ENCODE results near the gene RPL37A. TPM values are rescaled to one million over a fixed set of nuclear protein-coding genes. Genes with fewer than 3 reads are reported as not detected.
A peak's percentile ranks its signal among the peaks of the same experiment; 100 is the strongest.
"Not testable (repeated sequence)": the region's sequence is repeated elsewhere in the genome, so short reads cannot be mapped to it uniquely, and the experiment has no call there.

The RPL37A gene
- total RNA-seq, 2 experiments from 2014 or later = 2,149 to 2,170 TPM

- ChIA-PET CTCF (interaction anchor here (0.6 to 1.8 kb wide), 3 partner anchors 11 to 192 kb away, joined by 3 to 6 read pairs (median 4); no protein-coding TSS in a partner anchor), POLR2A (interaction anchor here (1.0 to 1.5 kb wide), 3 partner anchors 10 to 94 kb away, joined by 3 to 4 read pairs (median 4); no protein-coding TSS in a partner anchor)
- DNase-seq = no peak
- Mint-ChIP-seq H3K27ac (no peak overlapping the region), H3K4me1 (peaks cover 24% of the 10 kb centered on the region), H3K9me3 (no peaks in the 10 kb centered on the region), H3K36me3 (ENCODE audit: low read depth) (peaks cover 43% of the 10 kb centered on the region), H3K4me3 (no peak overlapping the region), H3K27me3 (no peaks in the 10 kb centered on the region)
These were observed 8.8 kb downstream of the RPL37A start for GRCh38 chr2:216507220-216508160.

- Mint-ChIP-seq H3K9me3 (no peaks in the 10 kb centered on the region), H3K36me3 (ENCODE audit: low read depth) (peaks cover 35% of the 10 kb centered on the region), H3K27ac (no peak overlapping the region), H3K27me3 (no peaks in the 10 kb centered on the region), H3K4me3 (no peak overlapping the region), H3K4me1 (peaks cover 16% of the 10 kb centered on the region)
- CTCF ChIA-PET = interaction anchor here (1.5 to 1.6 kb wide), 2 partner anchors 10 to 159 kb away, joined by 3 to 4 read pairs; no protein-coding TSS in a partner anchor
- DNase-seq = no peak
- POLR2A ChIA-PET = interaction anchor here (1.0 to 2.5 kb wide), 4 partner anchors 10 to 503 kb away, joined by 3 to 11 read pairs (median 4); no protein-coding TSS in a partner anchor
These were observed 9.6 kb downstream of the RPL37A start for GRCh38 chr2:216508229-216508628.

GRCh38 chr2:216516730-216517350 is 18.2 kb downstream of the RPL37A start:
- no peak for DNase-seq
- H3K36me3 Mint-ChIP-seq (ENCODE audit: low read depth) = no peaks in the 10 kb centered on the region
- no peaks in the 10 kb centered on the region for H3K27me3 Mint-ChIP-seq
- no peak overlapping the region for H3K27ac Mint-ChIP-seq
- no peak overlapping the region for H3K4me3 Mint-ChIP-seq
- POLR2A ChIA-PET = no interaction called here
- CTCF ChIA-PET = interaction anchor here (1.1 to 7.5 kb wide), 5 partner anchors 18 to 151 kb away, joined by 3 to 99 read pairs (median 9); partner anchors contain the start of genes RPL37A and SMARCAL1
- no peaks in the 10 kb centered on the region for H3K9me3 Mint-ChIP-seq
- H3K4me1 Mint-ChIP-seq = no peaks in the 10 kb centered on the region

- no peaks in the 10 kb centered on the region for H3K36me3 Mint-ChIP-seq (ENCODE audit: low read depth)
- no peak overlapping the region for H3K4me3 Mint-ChIP-seq
- no peaks in the 10 kb centered on the region for H3K27me3 Mint-ChIP-seq
- ChIA-PET CTCF (interaction anchor here (0.5 to 7.5 kb wide), 13 partner anchors 9 to 176 kb away, joined by 3 to 99 read pairs (median 4); partner anchors contain the start of genes RPL37A and SMARCAL1), POLR2A (no interaction called here)
- no peak overlapping the region for H3K27ac Mint-ChIP-seq
- no peak for DNase-seq
- H3K9me3 Mint-ChIP-seq = no peaks in the 10 kb centered on the region
- H3K4me1 Mint-ChIP-seq = no peaks in the 10 kb centered on the region
These were observed 19.0 kb downstream of the RPL37A start for GRCh38 chr2:216517447-216518225.

- CTCF ChIA-PET = interaction anchor here (0.7 to 7.5 kb wide), 14 partner anchors 8 to 171 kb away, joined by 3 to 99 read pairs (median 3); no protein-coding TSS in a partner anchor
These were observed 20.0 kb downstream of the RPL37A start for GRCh38 chr2:216518566-216519119.

GRCh38 chr2:216519154-216519762 is 20.6 kb downstream of the RPL37A start:
- Mint-ChIP-seq H3K4me3 (no peak overlapping the region), H3K9me3 (no peaks in the 10 kb centered on the region), H3K36me3 (ENCODE audit: low read depth) (no peaks in the 10 kb centered on the region), H3K27ac (no peak overlapping the region), H3K4me1 (no peaks in the 10 kb centered on the region), H3K27me3 (no peaks in the 10 kb centered on the region)
- POLR2A ChIA-PET = interaction anchor here (1.2 kb wide), 1 partner anchor 148 kb away, joined by 3 read pairs; no protein-coding TSS in a partner anchor
- CTCF ChIA-PET = interaction anchor here (0.6 to 7.5 kb wide), 13 partner anchors 9 to 222 kb away, joined by 3 to 99 read pairs (median 4); partner anchors contain the start of gene RPL37A
- peak; percentile 50 for DNase-seq

More at GRCh38 chr2:216518566-216519119, 20.0 kb downstream of the RPL37A start:
- H3K36me3 Mint-ChIP-seq (ENCODE audit: low read depth); DNase-seq; H3K27me3 Mint-ChIP-seq; H3K9me3 Mint-ChIP-seq; POLR2A ChIA-PET; H3K27ac Mint-ChIP-seq; H3K4me3 Mint-ChIP-seq; H3K4me1 Mint-ChIP-seq: not testable (repeated sequence)

- H3K4me3 Mint-ChIP-seq = no peak overlapping the region
- H3K4me1 Mint-ChIP-seq = no peaks in the 10 kb centered on the region
- DNase-seq = no peak
- no peaks in the 10 kb centered on the region for H3K36me3 Mint-ChIP-seq (ENCODE audit: low read depth)
- ChIA-PET CTCF (interaction anchor here (0.6 to 7.5 kb wide), 6 partner anchors 11 to 173 kb away, joined by 3 to 99 read pairs (median 6); no protein-coding TSS in a partner anchor), POLR2A (interaction anchor here (1.2 kb wide), 1 partner anchor 147 kb away, joined by 3 read pairs; no protein-coding TSS in a partner anchor)
- H3K27ac Mint-ChIP-seq = no peak overlapping the region
- no peaks in the 10 kb centered on the region for H3K9me3 Mint-ChIP-seq
- no peaks in the 10 kb centered on the region for H3K27me3 Mint-ChIP-seq
These were observed 21.5 kb downstream of the RPL37A start for GRCh38 chr2:216520112-216520511.

- Mint-ChIP-seq H3K27ac (no peak overlapping the region), H3K4me3 (no peak overlapping the region), H3K9me3 (no peaks in the 10 kb centered on the region), H3K36me3 (ENCODE audit: low read depth) (no peaks in the 10 kb centered on the region), H3K4me1 (no peaks in the 10 kb centered on the region), H3K27me3 (no peaks in the 10 kb centered on the region)
- DNase-seq = no peak
- ChIA-PET CTCF (interaction anchor here (0.6 kb wide), 1 partner anchor 160 kb away, joined by 3 read pairs; no protein-coding TSS in a partner anchor), POLR2A (no interaction called here)
These were observed 24.4 kb downstream of the RPL37A start for GRCh38 chr2:216522892-216523502.

GRCh38 chr2:216525972-216526371 is 27.3 kb downstream of the RPL37A start:
- Mint-ChIP-seq H3K9me3 (no peaks in the 10 kb centered on the region), H3K27ac (no peak overlapping the region), H3K4me3 (no peak overlapping the region), H3K27me3 (no peaks in the 10 kb centered on the region), H3K36me3 (ENCODE audit: low read depth) (no peaks in the 10 kb centered on the region), H3K4me1 (no peaks in the 10 kb centered on the region)
- ChIA-PET CTCF (interaction anchor here (1.2 to 1.8 kb wide), 2 partner anchors 136 to 141 kb away, joined by 3 to 4 read pairs; no protein-coding TSS in a partner anchor), POLR2A (no interaction called here)
- DNase-seq = no peak

GRCh38 chr2:216526939-216527338 is 28.3 kb downstream of the RPL37A start:
- Mint-ChIP-seq H3K36me3 (ENCODE audit: low read depth) (no peaks in the 10 kb centered on the region), H3K4me1 (no peaks in the 10 kb centered on the region), H3K9me3 (no peaks in the 10 kb centered on the region), H3K4me3 (no peak overlapping the region), H3K27me3 (no peaks in the 10 kb centered on the region), H3K27ac (no peak overlapping the region)
- DNase-seq = no peak
- CTCF ChIA-PET = interaction anchor here (0.7 kb wide), 1 partner anchor 9 kb away, joined by 4 read pairs; no protein-coding TSS in a partner anchor
- POLR2A ChIA-PET = no interaction called here

- no peaks in the 10 kb centered on the region for H3K36me3 Mint-ChIP-seq (ENCODE audit: low read depth)
- DNase-seq = no peak
- no peaks in the 10 kb centered on the region for H3K4me1 Mint-ChIP-seq
- no peak overlapping the region for H3K27ac Mint-ChIP-seq
- no peaks in the 10 kb centered on the region for H3K9me3 Mint-ChIP-seq
- ChIA-PET CTCF (no interaction called here), POLR2A (no interaction called here)
- H3K27me3 Mint-ChIP-seq = no peaks in the 10 kb centered on the region
- no peak overlapping the region for H3K4me3 Mint-ChIP-seq
These were observed 29.0 kb downstream of the RPL37A start for GRCh38 chr2:216527600-216527999.

Data from activated CD4-positive, alpha-beta memory T cell treated with anti-CD3 and anti-CD28 coated beads, Interleukin-2, amount 10 ng/mL, durations not matched to agents 7 days and 5 days (primary cell).